HFFc6 (cell line): Measurements from ENCODE around the gene SPTLC3. TPM values are rescaled to one million over a fixed set of nuclear protein-coding genes. Genes with fewer than 3 reads are reported as not detected.

Source experiments
- DNase-seq: peaks from one replicate; pipeline ENCODE4 v3.0.0-alpha.2; 2018
- H3K27ac Mint-ChIP-seq: 2 replicates; pipeline ENCODE4 v1.8.0; 2020; ENCODE audit warnings: mild to moderate bottlenecking, mixed read lengths
- H3K27me3 Mint-ChIP-seq: 2 replicates; pipeline ENCODE4 v1.8.0; 2021; ENCODE audit warnings: mild to moderate bottlenecking, moderate library complexity, mixed read lengths; ENCODE audit not compliant: insufficient read depth
- H3K36me3 Mint-ChIP-seq: 2 replicates; pipeline ENCODE4 v1.8.0; 2021; ENCODE audit warnings: low read depth, mixed read lengths
- H3K4me1 Mint-ChIP-seq: 2 replicates; pipeline ENCODE4 v1.8.0; 2020; ENCODE audit warnings: low read depth, mixed read lengths
- H3K4me3 Mint-ChIP-seq: 2 replicates; pipeline ENCODE4 v1.8.0; 2020; ENCODE audit warnings: mild to moderate bottlenecking, moderate library complexity, mixed read lengths
- H3K9me3 Mint-ChIP-seq: 2 replicates; pipeline ENCODE4 v1.8.0; 2020; ENCODE audit warnings: mild to moderate bottlenecking, mixed read lengths
- CTCF ChIP-seq: fragments of 200-600 bp; sonication (generic); IDR thresholded peaks from 2 replicates; pipeline ENCODE4 v1.5.0; 2021; ENCODE audit warnings: antibody characterized with exemption, mild to moderate bottlenecking
- total RNA-seq, 6 experiments: library from RNA; stranded (reverse); fragmentation: NEBNext Ultra II Directional; extraction: Animal tissue kit (Norgen Biotek cat#: 25700); gene quantifications; 2 replicates in 1 of 6; 3 replicates in 5 of 6; pipeline ENCODE4 v1.2.3, GENCODE V29; 2021

SPTLC3 gene
- total RNA-seq, 6 experiments from 2014 or later = not detected

GRCh38 chr20:13105864-13106457 is 97.2 kb downstream of the SPTLC3 start:
- H3K4me1 Mint-ChIP-seq = no peaks in the 10 kb centered on the region
- H3K36me3 Mint-ChIP-seq = no peaks in the 10 kb centered on the region
- TF ChIP-seq CTCF = peak; percentile 87
- no peak overlapping the region for H3K4me3 Mint-ChIP-seq
- H3K9me3 Mint-ChIP-seq = no peaks in the 10 kb centered on the region
- H3K27me3 Mint-ChIP-seq = peaks cover 5% of the 10 kb centered on the region; the same call in 1 of the 2 replicates
- DNase-seq = peak; percentile 14
- H3K27ac Mint-ChIP-seq = no peak overlapping the region

DNA sequence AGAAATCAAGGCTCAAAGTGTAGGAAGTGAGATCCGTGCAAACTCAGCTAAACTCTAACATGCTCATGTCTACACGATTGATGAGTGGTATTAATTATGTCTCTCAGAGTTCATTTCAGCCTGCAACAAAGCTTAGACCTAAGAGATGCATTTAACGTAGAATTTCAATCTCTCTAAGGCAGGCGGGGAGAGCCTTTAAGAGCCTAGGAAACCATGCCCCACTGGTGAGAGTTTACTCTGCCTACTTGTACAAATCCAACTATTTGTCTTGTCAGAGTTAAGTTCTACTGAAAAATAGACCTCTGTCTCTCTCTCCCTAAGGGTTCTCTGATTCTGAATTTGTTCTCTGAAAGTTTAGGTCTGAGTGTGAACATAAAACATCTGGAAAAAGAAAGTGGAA is 100.9 kb downstream of the SPTLC3 start:
- no peak for TF ChIP-seq CTCF
- no peak overlapping the region for H3K4me3 Mint-ChIP-seq
- H3K36me3 Mint-ChIP-seq = no peaks in the 10 kb centered on the region
- H3K9me3 Mint-ChIP-seq = no peaks in the 10 kb centered on the region
- no peak overlapping the region for H3K27ac Mint-ChIP-seq
- DNase-seq = no peak
- no peaks in the 10 kb centered on the region for H3K4me1 Mint-ChIP-seq
- peaks cover 2% of the 10 kb centered on the region; the same call in 1 of the 2 replicates for H3K27me3 Mint-ChIP-seq

GRCh38 chr20:13110796-13111195 is 102.0 kb downstream of the SPTLC3 start:
- no peak overlapping the region for H3K4me3 Mint-ChIP-seq
- H3K9me3 Mint-ChIP-seq = no peaks in the 10 kb centered on the region
- DNase-seq = no peak
- no peaks in the 10 kb centered on the region for H3K4me1 Mint-ChIP-seq
- no peak overlapping the region for H3K27ac Mint-ChIP-seq
- H3K36me3 Mint-ChIP-seq = no peaks in the 10 kb centered on the region
- H3K27me3 Mint-ChIP-seq = peaks cover 2% of the 10 kb centered on the region; the same call in 1 of the 2 replicates
- TF ChIP-seq CTCF = no peak

GRCh38 chr20:13111249-13111911 is 102.6 kb downstream of the SPTLC3 start:
- Mint-ChIP-seq H3K4me1 (no peaks in the 10 kb centered on the region), H3K27ac (no peak overlapping the region), H3K27me3 (peaks cover 2% of the 10 kb centered on the region; the same call in 1 of the 2 replicates), H3K4me3 (no peak overlapping the region), H3K9me3 (no peaks in the 10 kb centered on the region), H3K36me3 (no peaks in the 10 kb centered on the region)
- TF ChIP-seq CTCF = no peak
- DNase-seq = no peak

- Mint-ChIP-seq H3K4me3 (no peak overlapping the region), H3K36me3 (no peaks in the 10 kb centered on the region), H3K4me1 (no peaks in the 10 kb centered on the region), H3K9me3 (no peaks in the 10 kb centered on the region), H3K27me3 (peaks cover 2% of the 10 kb centered on the region; the same call in 1 of the 2 replicates), H3K27ac (no peak overlapping the region)
- DNase-seq = no peak
- TF ChIP-seq CTCF = no peak
Observed at GRCh38 chr20:13113731-13114130, 105.0 kb downstream of the SPTLC3 start.
